ENCODE measurements around the gene RAD51B. TPM values are rescaled to one million over a fixed set of nuclear protein-coding genes. Genes with fewer than 3 reads are reported as not detected.

The RAD51B gene
- total RNA-seq, 1 experiment from 2014 or later: 10.8 TPM

DNA sequence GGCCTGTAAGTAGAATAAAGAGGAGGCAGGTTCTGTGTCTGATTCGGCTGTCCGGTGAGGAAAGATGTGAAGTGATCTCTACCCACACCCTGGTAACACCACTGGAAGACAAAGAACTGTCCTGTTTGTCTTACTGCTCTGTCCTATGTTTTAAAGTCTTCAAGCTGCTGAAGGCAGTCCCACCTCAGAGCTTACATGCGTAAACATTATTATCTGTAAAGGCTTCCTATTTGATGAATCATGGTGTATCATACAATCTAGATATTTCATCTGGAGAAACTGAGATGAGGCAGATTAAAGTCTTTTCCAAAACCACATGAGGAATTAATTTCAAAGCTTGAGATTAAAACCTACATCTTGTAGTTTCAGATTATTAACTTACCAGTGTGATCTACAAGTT lies 545.6 kb downstream of the RAD51B start:
- Histone ChIP-seq H2AFZ (ENCODE audit: low read length) (no peak overlapping the region), H3K9me2 (replicated peaks; ENCODE audit: low read length) (no peaks in the 10 kb centered on the region), H3K79me2 (ENCODE audit: low read length) (no peaks in the 10 kb centered on the region), H4K20me1 (ENCODE audit: low read length) (no peaks in the 10 kb centered on the region), H3K4me2 (ENCODE audit: low read length) (no peak overlapping the region; the same call in 1 of the 2 replicates), H3K27ac (ENCODE audit: low read length) (peak overlapping the region; percentile 31), H3K27me3 (ENCODE audit: low read length) (no peaks in the 10 kb centered on the region), H3F3A (ENCODE audit: low read length, unreplicated experiment) (no peaks in the 10 kb centered on the region), H3K4me1 (ENCODE audit: insufficient read depth, low read length) (peaks cover 31% of the 10 kb centered on the region), H3K9ac (ENCODE audit: low read length) (peak overlapping the region; percentile 1; the same call in 1 of the 2 replicates), H3K4me3 (ENCODE audit: low read length) (no peak overlapping the region), H3K9me3 (ENCODE audit: low read length) (no peaks in the 10 kb centered on the region), H3K36me3 (ENCODE audit: low read depth, low read length) (no peaks in the 10 kb centered on the region)
- no TSS peak for BruUV-seq (replicated peaks)
- CTCF ChIA-PET: no interaction called here
- peak; percentile 84 for DNase-seq
- peak; percentile 66 for ATAC-seq
- POLR2A ChIA-PET (ENCODE audit: unreplicated experiment): no interaction called here
- intact Hi-C loops (cut with micrococcal nuclease): loop anchor here (10.0 kb wide), 1 partner anchor 280 kb away; no protein-coding TSS in a partner anchor
- TF ChIP-seq EZH2 (IDR thresholded peaks at IDR 0.05; ENCODE audit: low read length, unreplicated experiment): no peak
- no peak for TF ChIP-seq CTCF (conservative IDR thresholded peaks at IDR 0.05; ENCODE audit: low read depth, low read length)
- no peak for TF ChIP-seq EZH2phosphoT487 (IDR thresholded peaks at IDR 0.05; ENCODE audit: borderline replicate concordance, low read length)

- no peak for ATAC-seq
- H3K4me3 ChIP-seq (ENCODE audit: low read length): no peak overlapping the region
- CTCF ChIA-PET: interaction anchor here (1.3 kb wide), 1 partner anchor 111 kb away, joined by 4 read pairs; no protein-coding TSS in a partner anchor
- no peak overlapping the region for H3K27ac ChIP-seq (ENCODE audit: low read length)
- no peaks in the 10 kb centered on the region for H3K79me2 ChIP-seq (ENCODE audit: low read length)
- no peaks in the 10 kb centered on the region for H3F3A ChIP-seq (ENCODE audit: low read length, unreplicated experiment)
- H3K9me3 ChIP-seq (ENCODE audit: low read length): no peaks in the 10 kb centered on the region
- H3K4me2 ChIP-seq (ENCODE audit: low read length): no peak overlapping the region
- no peaks in the 10 kb centered on the region for H3K9me2 ChIP-seq (replicated peaks; ENCODE audit: low read length)
- no peak overlapping the region for H3K9ac ChIP-seq (ENCODE audit: low read length)
- POLR2A ChIA-PET (ENCODE audit: unreplicated experiment): no interaction called here
- intact Hi-C loops (cut with micrococcal nuclease): loop anchor here (10.0 kb wide), 1 partner anchor 282 kb away; no protein-coding TSS in a partner anchor
- no peak overlapping the region for H2AFZ ChIP-seq (ENCODE audit: low read length)
- peaks cover 17% of the 10 kb centered on the region for H3K4me1 ChIP-seq (ENCODE audit: insufficient read depth, low read length)
- no peaks in the 10 kb centered on the region for H3K27me3 ChIP-seq (ENCODE audit: low read length)
- no peaks in the 10 kb centered on the region for H3K36me3 ChIP-seq (ENCODE audit: low read depth, low read length)
- BruUV-seq (replicated peaks): no TSS peak
- TF ChIP-seq EZH2phosphoT487 (IDR thresholded peaks at IDR 0.05; ENCODE audit: borderline replicate concordance, low read length): no peak
- TF ChIP-seq CTCF (conservative IDR thresholded peaks at IDR 0.05; ENCODE audit: low read depth, low read length): no peak
- TF ChIP-seq EZH2 (IDR thresholded peaks at IDR 0.05; ENCODE audit: low read length, unreplicated experiment): no peak
- DNase-seq: no peak
- H4K20me1 ChIP-seq (ENCODE audit: low read length): no peaks in the 10 kb centered on the region
Observed at GRCh38 chr14:68366656-68367055, 547.1 kb downstream of the RAD51B start.

- no peak overlapping the region for H3K9ac ChIP-seq (ENCODE audit: low read length)
- intact Hi-C loops (cut with micrococcal nuclease): loop anchor here (10.0 kb wide), 1 partner anchor 283 kb away; no protein-coding TSS in a partner anchor
- H3K79me2 ChIP-seq (ENCODE audit: low read length): no peaks in the 10 kb centered on the region
- no peaks in the 10 kb centered on the region for H3K27me3 ChIP-seq (ENCODE audit: low read length)
- H3K9me3 ChIP-seq (ENCODE audit: low read length): no peaks in the 10 kb centered on the region
- TF ChIP-seq EZH2phosphoT487 (IDR thresholded peaks at IDR 0.05; ENCODE audit: borderline replicate concordance, low read length) (no peak), EZH2 (IDR thresholded peaks at IDR 0.05; ENCODE audit: low read length, unreplicated experiment) (no peak), CTCF (conservative IDR thresholded peaks at IDR 0.05; ENCODE audit: low read depth, low read length) (no peak)
- H3K4me2 ChIP-seq (ENCODE audit: low read length): no peak overlapping the region
- ATAC-seq: no peak
- H3F3A ChIP-seq (ENCODE audit: low read length, unreplicated experiment): no peaks in the 10 kb centered on the region
- DNase-seq: no peak
- BruUV-seq (replicated peaks): no TSS peak
- H2AFZ ChIP-seq (ENCODE audit: low read length): no peak overlapping the region
- no peaks in the 10 kb centered on the region for H3K36me3 ChIP-seq (ENCODE audit: low read depth, low read length)
- peaks cover 17% of the 10 kb centered on the region for H3K4me1 ChIP-seq (ENCODE audit: insufficient read depth, low read length)
- H3K27ac ChIP-seq (ENCODE audit: low read length): no peak overlapping the region
- no peaks in the 10 kb centered on the region for H4K20me1 ChIP-seq (ENCODE audit: low read length)
- CTCF ChIA-PET: interaction anchor here (0.6 to 1.3 kb wide), 2 partner anchors 112 to 378 kb away, joined by 3 to 4 read pairs; no protein-coding TSS in a partner anchor
- POLR2A ChIA-PET (ENCODE audit: unreplicated experiment): interaction anchor here (0.7 kb wide), 1 partner anchor 864 kb away, joined by 3 read pairs; no protein-coding TSS in a partner anchor
- no peak overlapping the region for H3K4me3 ChIP-seq (ENCODE audit: low read length)
- no peaks in the 10 kb centered on the region for H3K9me2 ChIP-seq (replicated peaks; ENCODE audit: low read length)
Observed at GRCh38 chr14:68367536-68367935, 548.0 kb downstream of the RAD51B start.

Measured in PC-3 (cell line).